LNCAP (cell line): ENCODE data around the gene PLD5.

Experiments
- TF ChIP-seq, protein P1 (sequence below): fragments of 450-650 bp; IDR thresholded peaks from 2 replicates; pipeline ENCODE4 v1.5.1; 2017; ENCODE audit warnings: mild to moderate bottlenecking

Gene PLD5

GRCh38 chr1:242219298-242219901 is 305.1 kb downstream of the PLD5 start:
- TF ChIP-seq, protein P1, sequence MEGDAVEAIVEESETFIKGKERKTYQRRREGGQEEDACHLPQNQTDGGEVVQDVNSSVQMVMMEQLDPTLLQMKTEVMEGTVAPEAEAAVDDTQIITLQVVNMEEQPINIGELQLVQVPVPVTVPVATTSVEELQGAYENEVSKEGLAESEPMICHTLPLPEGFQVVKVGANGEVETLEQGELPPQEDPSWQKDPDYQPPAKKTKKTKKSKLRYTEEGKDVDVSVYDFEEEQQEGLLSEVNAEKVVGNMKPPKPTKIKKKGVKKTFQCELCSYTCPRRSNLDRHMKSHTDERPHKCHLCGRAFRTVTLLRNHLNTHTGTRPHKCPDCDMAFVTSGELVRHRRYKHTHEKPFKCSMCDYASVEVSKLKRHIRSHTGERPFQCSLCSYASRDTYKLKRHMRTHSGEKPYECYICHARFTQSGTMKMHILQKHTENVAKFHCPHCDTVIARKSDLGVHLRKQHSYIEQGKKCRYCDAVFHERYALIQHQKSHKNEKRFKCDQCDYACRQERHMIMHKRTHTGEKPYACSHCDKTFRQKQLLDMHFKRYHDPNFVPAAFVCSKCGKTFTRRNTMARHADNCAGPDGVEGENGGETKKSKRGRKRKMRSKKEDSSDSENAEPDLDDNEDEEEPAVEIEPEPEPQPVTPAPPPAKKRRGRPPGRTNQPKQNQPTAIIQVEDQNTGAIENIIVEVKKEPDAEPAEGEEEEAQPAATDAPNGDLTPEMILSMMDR, result no peak

DNA sequence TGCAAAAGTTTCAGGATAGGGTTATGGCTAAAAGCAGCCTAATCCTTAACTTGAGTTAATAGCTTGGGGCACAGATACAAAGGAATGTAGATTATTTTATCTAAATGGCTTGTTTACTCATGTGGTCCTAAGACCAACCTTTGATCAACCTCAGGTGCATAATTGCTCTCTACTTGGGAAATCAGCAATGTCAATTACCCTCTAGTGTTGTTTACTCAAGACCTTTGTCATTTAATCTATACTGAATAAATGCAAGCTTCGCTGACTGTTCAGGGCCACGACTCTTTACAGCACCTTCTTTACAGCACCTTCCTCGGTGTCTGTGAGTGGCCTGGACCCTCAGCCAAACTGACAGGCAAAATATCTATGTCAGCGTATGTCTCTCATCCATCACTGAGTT is 308.1 kb downstream of the PLD5 start:
- TF ChIP-seq, protein P1, result no peak

GRCh38 chr1:242212401-242212800 is 312.1 kb downstream of the PLD5 start:
- TF ChIP-seq, protein P1, result no peak

GRCh38 chr1:242211254-242212022 is 313.1 kb downstream of the PLD5 start:
- TF ChIP-seq, protein P1, result no peak

DNA sequence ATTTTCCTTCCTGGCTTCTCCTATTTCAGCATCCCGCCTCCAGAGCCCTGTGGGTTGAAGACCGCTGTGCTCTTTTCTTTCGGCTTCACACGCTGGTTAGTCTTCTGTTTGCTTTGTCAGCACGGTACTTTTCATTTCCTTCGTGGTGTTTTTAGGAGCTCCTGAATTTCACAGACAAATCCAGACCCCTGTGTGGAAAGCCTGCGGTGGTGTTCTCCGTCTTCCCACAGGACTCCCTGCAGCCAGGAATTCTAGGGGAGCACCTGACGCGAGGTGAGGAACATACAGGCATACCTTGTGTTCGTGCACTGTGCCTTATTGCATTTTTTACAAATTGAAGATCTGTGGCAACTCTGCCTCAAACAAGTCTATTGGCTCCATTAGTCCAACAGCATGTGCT is 315.4 kb downstream of the PLD5 start:
- TF ChIP-seq, protein P1, result no peak

GRCh38 chr1:242208021-242208420 is 316.5 kb downstream of the PLD5 start:
- TF ChIP-seq, protein P1, result no peak

DNA sequence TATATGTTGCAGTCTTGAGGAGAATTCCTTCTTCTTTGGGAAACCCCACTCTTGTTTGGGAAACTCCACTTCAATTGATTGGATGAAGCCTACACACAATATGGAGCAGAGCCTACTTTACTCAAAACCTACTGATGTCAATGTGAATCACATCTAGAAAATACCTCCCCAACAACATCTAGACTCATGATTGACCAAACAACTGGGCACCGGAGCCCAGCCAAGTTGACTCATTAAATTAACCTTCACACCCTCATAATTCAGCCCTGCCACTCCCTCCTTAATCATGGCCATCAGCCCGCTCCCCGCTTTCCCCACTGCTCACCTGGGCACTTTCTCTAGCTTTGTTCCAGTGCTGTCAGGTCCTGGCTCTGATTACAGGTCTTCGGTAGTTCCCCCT is 317.5 kb downstream of the PLD5 start:
- TF ChIP-seq, protein P1, result no peak
